ENCODE measurements around the gene FOS. TPM values are rescaled to one million over a fixed set of nuclear protein-coding genes. Genes with fewer than 3 reads are reported as not detected.

The FOS gene
- total and polyA plus RNA-seq, 2 of the 8 experiments (the other 6 are each of a cell fraction or from before 2014, with no cell fraction given), result 50.2 to 51.8 TPM

- TF ChIP-seq RAD21 (IDR thresholded peaks at IDR 0.05 in 1 of 2, conservative IDR thresholded peaks at IDR 0.05 in 1 of 2; ENCODE audit: low read depth in 2 of 2, low read length in 2 of 2) (no peak), SIX5 (IDR thresholded peaks at IDR 0.05; ENCODE audit: low read depth, low read length) (peak; percentile 29; the same call in 1 of the 2 replicates), USF2 (IDR thresholded peaks at IDR 0.05; ENCODE audit: low read length) (peak; percentile 53; the same call in 1 of the 2 replicates), BRCA1 (IDR thresholded peaks at IDR 0.05; ENCODE audit: low read depth, low read length) (no peak; the same call in 1 of the 2 replicates), CHD2 (IDR thresholded peaks at IDR 0.05; ENCODE audit: low read length) (peak; percentile 4; the same call in 1 of the 2 replicates), POLR2A (IDR thresholded peaks at IDR 0.05; ENCODE audit: control extremely low read depth in 1 of 2, low read depth in 2 of 2, low read length in 2 of 2) (peak; percentile 99), ATF3 (IDR thresholded peaks at IDR 0.05; ENCODE audit: insufficient read depth, low read depth, low read length) (no peak), MAFK (IDR thresholded peaks at IDR 0.05; ENCODE audit: low read depth, low read length) (peak; percentile 38; the same call in 1 of the 2 replicates), JUN (IDR thresholded peaks at IDR 0.05; ENCODE audit: low read depth, low read length) (no peak; the same call in 1 of the 2 replicates), EZH2 (IDR thresholded peaks at IDR 0.05; ENCODE audit: low read depth, low read length, severe bottlenecking) (no peak), SP4 (IDR thresholded peaks at IDR 0.05; ENCODE audit: low read length) (peak; percentile 16; the same call in 1 of the 2 replicates), RNF2 (IDR thresholded peaks at IDR 0.05; ENCODE audit: borderline replicate concordance, low read depth, low read length, missing control alignments, poor library complexity, severe bottlenecking) (no peak), TBP (IDR thresholded peaks at IDR 0.05; ENCODE audit: low read depth, low read length) (peak; percentile 98), KDM5A (IDR thresholded peaks at IDR 0.05; ENCODE audit: low read length) (no peak), RBBP5 (IDR thresholded peaks at IDR 0.05; ENCODE audit: borderline replicate concordance, low read depth, low read length) (no peak), SAP30 (IDR thresholded peaks at IDR 0.05; ENCODE audit: insufficient read depth, insufficient replicate concordance, low read length) (no peak), TEAD4 (IDR thresholded peaks at IDR 0.05; ENCODE audit: low read depth, low read length) (peak; percentile 9; the same call in 1 of the 2 replicates), SP1 (IDR thresholded peaks at IDR 0.05; ENCODE audit: low read depth, low read length) (no peak; the same call in 1 of the 2 replicates), ASH2L (IDR thresholded peaks at IDR 0.05; ENCODE audit: low read length) (peak; percentile 75), BCL11A (IDR thresholded peaks at IDR 0.05; ENCODE audit: low read depth in 2 of 2, low read length in 2 of 2) (no peak), GTF2F1 (IDR thresholded peaks at IDR 0.05; ENCODE audit: borderline replicate concordance, low read depth, low read length) (peak; percentile 98), SIN3A (conservative IDR thresholded peaks at IDR 0.05 in 1 of 2, IDR thresholded peaks at IDR 0.05 in 1 of 2; ENCODE audit: low read depth in 1 of 2, low read length in 2 of 2) (peak; percentile 19 to 21; a peak in 1 of 4 replicates)
Measured at GRCh38 chr14:75278422-75279152, at the start of gene FOS (continued).
